HG03558 (cell line): ENCODE measurements around the gene SEMG1.

Source experiments
- ATAC-seq: cut with Tn5 transposase; IDR thresholded peaks from one replicate; pipeline ENCODE4 v1.9.1; 2021; ENCODE audit warnings: moderate number of reproducible peaks; ENCODE audit not compliant: unreplicated experiment; ENCODE audit errors: extremely low read depth

Gene SEMG1

DNA sequence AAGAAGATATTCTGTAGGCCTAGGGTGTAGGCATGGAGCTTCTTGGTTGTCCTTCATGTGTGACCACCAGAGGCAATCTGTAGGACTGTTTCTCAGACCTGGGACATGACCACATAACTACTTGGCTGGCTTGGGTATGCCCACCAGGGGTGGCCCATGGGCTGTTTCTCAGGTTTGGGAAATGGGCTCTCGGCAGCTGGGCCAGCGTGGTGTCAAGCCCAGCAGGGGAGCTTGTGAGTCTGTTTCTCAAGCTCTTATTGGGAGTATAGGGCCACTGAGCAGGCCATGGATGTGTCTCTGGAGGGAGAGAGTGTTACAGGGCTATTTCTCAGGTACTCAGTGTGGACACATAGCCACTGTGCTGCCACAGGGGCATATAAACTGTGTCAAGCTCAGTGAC, 11.8 kb downstream of the SEMG1 start:
- ATAC-seq = no peak

DNA sequence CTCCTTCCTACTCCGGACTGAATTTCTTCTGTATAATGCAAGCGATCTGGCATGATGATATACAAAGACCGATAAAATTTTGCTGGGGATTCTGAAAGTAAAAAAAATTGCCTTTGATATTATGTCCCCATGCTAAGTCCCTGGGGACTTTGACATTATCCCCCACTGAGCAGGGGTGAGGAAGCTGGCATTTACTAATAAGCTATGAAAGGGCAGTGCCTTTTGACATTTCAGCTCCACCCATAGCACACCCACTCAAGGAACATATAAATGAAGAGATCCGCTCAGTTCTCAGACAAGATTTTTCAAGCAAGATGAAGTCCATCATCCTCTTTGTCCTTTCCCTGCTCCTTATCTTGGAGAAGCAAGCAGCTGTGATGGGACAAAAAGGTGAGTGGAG, 14.2 kb downstream of the SEMG1 start, which contains the start of gene SEMG2:
SEMG2 (plus strand) TSS at position 298 of the 400 bp plus-strand sequence; CDS start at position 315, 17 bp downstream.
- ATAC-seq = no peak

DNA sequence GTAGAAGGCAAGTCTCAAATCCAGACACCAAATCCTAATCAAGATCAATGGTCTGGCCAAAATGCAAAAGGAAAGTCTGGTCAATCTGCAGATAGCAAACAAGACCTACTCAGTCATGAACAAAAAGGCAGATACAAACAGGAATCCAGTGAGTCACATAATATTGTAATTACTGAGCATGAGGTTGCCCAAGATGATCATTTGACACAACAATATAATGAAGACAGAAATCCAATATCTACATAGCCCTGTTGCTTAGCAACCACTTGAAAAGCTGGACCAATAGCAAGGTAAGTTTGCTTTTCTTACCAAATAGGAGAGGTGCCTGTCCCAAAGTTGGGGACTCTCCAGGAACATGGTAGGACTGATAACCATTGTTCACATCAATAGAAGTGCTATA, 16.3 kb downstream of the SEMG1 start:
- ATAC-seq = no peak

- ATAC-seq = no peak
Measured at GRCh38 chr20:45226287-45226686, 19.5 kb downstream of the SEMG1 start.

GRCh38 chr20:45229264-45230056, 22.6 kb downstream of the SEMG1 start:
- no peak for ATAC-seq

GRCh38 chr20:45230631-45231030, 23.8 kb downstream of the SEMG1 start:
- no peak for ATAC-seq

DNA sequence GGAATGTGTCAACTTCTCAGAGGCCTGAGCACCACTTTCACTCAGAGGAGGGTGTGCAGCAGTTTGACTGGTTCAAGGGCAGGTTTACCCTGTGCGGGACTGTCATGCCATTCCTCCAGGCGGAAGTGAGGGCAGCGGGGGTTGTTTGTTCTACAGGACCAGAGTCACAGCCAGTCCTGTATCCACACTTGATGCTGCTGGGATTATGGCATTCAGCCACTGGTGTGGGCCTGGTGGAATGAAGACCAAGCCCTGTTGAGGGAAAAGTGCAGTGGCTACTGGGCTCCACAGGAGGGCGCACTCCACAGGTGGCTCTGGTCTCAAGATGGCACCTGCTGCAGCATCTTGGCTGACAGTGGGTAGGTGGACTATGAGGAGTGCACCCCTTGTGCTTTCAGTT, 29.2 kb downstream of the SEMG1 start:
- ATAC-seq = no peak

- no peak for ATAC-seq
Measured at GRCh38 chr20:45238139-45238538, 31.3 kb downstream of the SEMG1 start.

GRCh38 chr20:45246109-45246508, 39.3 kb downstream of the SEMG1 start:
- no peak for ATAC-seq

DNA sequence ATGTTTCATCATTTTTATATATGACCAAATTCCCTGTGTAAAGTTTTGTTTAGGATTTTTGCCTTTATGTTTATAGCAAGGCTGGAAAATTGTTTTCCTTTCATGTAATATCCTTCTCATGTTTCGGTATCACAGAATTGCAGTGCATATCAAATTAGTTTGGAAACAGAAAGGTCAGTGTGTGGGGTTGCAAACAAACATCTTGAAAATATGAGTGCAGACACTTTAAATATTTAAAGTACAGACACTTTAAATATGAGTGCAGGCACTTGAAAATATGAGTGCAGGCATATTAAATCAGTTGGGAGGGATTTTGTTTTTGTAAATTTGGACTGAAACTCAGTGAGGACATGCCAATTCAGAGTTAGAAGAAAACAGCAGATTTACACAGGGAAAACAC, 41.0 kb downstream of the SEMG1 start:
- ATAC-seq = no peak

- ATAC-seq = no peak
Measured at GRCh38 chr20:45248609-45249008, 41.8 kb downstream of the SEMG1 start.

DNA sequence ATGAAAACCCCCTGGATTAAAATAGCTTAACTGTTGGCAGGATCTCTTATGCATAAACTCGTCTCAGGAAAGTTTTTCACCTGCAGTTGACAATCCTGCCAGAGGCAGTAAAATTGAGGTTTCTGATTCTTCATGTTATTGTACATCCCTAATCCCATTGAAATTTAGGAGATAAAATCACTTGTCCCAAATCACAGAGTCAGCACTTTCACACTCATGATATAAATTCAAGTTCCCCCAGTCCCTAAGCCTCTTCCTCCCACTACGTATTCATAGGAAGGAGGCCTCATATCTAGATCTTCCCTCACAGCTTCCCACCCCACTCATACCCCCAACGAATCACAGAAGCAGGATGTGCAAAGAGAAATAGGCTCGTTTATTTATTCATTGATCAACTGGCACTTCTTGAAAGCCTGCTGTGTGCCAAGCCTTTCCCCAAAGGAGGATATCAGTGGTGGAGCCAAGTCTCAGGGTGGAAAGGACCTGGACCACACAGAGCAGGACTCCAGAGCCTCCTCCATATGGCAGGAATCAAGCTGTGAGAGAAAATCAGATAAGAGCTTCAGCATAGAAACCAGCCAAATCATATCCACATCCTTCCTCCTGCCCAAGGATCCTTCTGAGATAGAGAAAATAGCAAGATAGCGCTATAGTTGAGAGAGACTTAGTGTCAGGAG, 45.2 kb downstream of the SEMG1 start:
- ATAC-seq = no peak

DNA sequence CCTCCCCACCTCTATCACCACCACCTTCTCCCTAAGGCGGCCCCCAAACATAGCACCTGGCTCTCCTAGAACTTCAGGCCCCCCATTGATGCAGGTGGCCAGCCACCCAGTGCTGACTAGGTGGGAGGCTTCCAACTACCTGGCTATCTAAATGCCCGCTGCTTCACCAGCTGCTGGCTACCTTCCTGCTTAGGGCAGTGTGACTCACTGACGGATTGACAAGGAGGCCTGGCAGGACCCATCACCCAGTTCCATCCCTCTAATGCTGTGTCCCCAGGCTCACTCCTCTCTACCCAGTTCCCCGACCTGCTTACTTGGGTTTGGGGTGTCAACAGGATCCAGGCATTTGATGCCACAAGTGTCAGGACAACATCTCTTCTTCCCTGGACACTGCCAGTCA, 46.4 kb downstream of the SEMG1 start:
- no peak for ATAC-seq

DNA sequence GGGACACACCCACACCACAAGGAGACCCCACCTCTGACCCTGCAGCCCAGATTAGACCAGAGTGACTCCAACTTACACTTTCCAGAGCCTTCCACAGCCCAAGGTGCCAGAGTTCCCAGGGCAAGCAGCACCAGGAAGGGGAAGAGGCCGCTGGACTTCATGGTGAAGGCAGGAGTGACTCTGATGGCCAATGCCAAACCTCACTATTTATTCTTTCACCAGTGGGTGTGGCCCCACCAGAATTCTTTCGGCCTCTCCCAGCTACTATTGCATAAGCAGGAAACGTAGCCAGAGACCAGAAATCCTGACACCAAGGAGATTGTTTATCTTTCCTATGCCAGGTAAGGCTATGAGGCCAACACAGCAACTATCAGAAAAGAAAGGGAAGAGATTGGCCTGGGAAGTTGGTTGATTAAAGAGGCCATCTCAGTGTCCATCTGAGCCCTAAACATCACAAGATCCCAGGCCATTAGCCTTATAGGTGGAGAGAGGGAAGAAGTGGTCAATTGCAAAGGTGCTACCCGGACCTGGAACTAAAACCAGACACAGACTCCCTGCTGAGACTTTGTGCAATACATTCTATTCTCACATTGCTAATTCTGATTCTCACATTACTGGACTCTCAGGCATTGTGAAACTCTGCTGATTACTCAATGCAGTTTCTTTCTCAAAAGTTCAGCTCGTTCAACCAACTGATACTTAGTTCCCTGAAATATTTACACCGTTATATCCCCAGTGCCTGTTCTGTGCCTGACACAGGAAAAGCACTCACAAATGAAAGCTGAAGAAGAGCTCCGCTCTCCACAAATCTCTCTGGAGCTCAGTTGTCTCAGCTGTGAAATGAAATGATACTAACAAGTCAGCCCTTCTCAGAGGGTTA, 47.8 kb downstream of the SEMG1 start, which contains the start of gene SLPI:
SLPI (minus strand) TSS at position 182 of the 880 bp plus-strand sequence; CDS start at position 161, 21 bp downstream.
- no peak for ATAC-seq

GRCh38 chr20:45257161-45257560, 50.3 kb downstream of the SEMG1 start:
- ATAC-seq = no peak

DNA sequence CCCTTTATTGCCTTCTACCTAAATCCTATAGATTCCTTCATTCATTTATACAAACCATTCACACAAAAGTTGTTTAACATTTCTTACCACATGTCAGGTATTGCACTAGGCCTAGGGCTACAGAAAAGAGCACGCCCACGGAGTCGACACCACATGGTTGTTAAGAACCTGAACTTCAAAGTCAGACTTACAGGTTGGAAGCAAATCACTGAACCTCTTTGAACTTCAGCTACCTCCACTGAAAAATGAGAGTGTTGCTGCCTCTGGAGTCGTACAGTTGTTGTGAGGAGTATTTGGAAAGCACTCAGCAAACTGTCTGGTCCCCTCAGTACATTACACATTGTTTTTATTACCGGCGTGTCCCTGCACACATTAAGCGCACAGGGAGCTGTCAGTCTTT, 50.9 kb downstream of the SEMG1 start:
- ATAC-seq = no peak

- no peak for ATAC-seq
Measured at GRCh38 chr20:45258259-45258658, 51.4 kb downstream of the SEMG1 start.

DNA sequence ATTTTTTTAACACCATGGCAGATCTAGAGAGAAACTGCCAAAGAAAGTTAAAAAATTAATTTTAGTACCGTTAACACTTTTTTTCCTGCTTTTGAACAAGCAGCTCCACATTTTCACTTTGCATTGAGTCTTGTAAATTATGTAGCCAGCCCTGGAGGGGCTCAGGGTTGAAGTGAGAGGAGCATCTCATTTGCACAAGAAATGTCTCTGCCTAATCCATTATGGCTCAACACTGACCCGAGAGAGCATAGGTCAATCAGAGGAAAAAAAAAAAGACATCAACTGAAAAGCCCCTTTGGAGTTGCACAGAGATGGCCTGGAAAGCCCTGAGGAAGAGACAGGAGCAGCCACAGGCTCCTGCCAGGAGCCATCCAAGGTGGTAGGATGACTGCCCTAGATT, 51.8 kb downstream of the SEMG1 start:
- ATAC-seq = no peak
